Lower leg skin (tissue), 4 donors: ENCODE measurements around the gene TAF15. TPM values are rescaled to one million over a fixed set of nuclear protein-coding genes. Genes with fewer than 3 reads are reported as not detected.

Experiments
- DNase-seq, 2 donors: peaks; one replicate each; pipeline ENCODE4 v3.0.0-alpha.2; 2019; ENCODE audit warnings: low spot score in 2 of 2
- H3K4me3 ChIP-seq: fragments of 200-600 bp; sonication (generic); 2 replicates; pipeline ENCODE4 v1.5.1; 2017; ENCODE audit warnings: mild to moderate bottlenecking, low read depth; ENCODE audit not compliant: poor library complexity, severe bottlenecking
- POLR2A ChIP-seq, 2 donors: fragments of 450-650 bp; IDR thresholded peaks; one replicate each; pipeline ENCODE4 v1.6.1; 2016 to 2017; ENCODE audit warnings: antibody characterized with exemption in 2 of 2, mild to moderate bottlenecking in 1 of 2, moderate library complexity in 1 of 2
- WGBS, 2 donors: methylation state at CpG; one replicate each; pipeline ENCODE4 v1.1.5; 2018; 5-methylcytosine and 5-hydroxymethylcytosine counted together
- intact Hi-C: fragments of 100-400 bp; cut with DNase I; formaldehyde crosslinking; loops from one replicate; pipeline ENCODE4 v1.15.0; 2023; ENCODE audit warnings: low total_unique reads
- total RNA-seq, 4 donors: library from RNA; depleted of rRNA; stranded (reverse); fragments of >200 nt; gene quantifications; one replicate each; pipeline ENCODE4 v1.1.0, GENCODE V29; 2016
- TF ChIP-seq, protein P1 (sequence below), 3 donors: fragments of 450-650 bp; IDR thresholded peaks; one replicate each; pipeline ENCODE4 v1.5.1; 2016; ENCODE audit warnings: antibody characterized with exemption in 3 of 3, mild to moderate bottlenecking in 3 of 3, moderate library complexity in 2 of 3

TAF15 gene
- total RNA-seq, 4 donors from 2014 or later: 39.0 to 79.0 (median 60.0) TPM

DNA sequence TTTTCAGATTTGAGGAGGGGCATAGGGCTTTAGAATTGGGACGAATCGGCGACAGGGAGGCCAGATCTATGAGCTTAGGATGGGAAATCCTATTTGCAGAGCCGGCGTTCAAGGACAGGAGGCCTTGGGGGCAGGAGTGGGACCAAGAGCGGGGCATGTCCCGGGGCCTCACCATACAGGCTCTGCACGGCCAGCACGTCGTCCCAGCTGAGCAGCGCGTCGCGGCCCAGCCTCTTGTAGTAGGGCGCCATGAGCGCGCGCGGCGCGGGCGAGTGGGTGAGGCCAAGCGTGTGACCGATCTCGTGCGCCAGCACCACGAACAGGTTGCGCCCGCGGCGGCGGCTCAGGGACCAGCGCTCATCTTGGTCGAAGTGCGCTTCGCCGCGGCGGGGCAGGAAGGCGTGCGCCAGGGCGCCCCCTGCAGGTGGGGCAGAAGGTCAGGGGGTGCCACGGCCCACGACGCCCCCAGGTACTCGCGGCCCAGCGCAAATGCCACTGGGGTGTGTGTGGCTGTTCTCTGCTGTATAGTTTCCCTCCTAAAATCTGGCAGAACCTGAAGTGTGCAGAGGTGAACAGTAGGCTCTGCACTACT is 39.3 kb upstream of the TAF15 start:
- no peak overlapping the region for H3K4me3 ChIP-seq
- intact Hi-C loops: no loop called here
- no peak for TF ChIP-seq POLR2A (IDR thresholded peaks at IDR 0.05)
- TF ChIP-seq, protein P1, sequence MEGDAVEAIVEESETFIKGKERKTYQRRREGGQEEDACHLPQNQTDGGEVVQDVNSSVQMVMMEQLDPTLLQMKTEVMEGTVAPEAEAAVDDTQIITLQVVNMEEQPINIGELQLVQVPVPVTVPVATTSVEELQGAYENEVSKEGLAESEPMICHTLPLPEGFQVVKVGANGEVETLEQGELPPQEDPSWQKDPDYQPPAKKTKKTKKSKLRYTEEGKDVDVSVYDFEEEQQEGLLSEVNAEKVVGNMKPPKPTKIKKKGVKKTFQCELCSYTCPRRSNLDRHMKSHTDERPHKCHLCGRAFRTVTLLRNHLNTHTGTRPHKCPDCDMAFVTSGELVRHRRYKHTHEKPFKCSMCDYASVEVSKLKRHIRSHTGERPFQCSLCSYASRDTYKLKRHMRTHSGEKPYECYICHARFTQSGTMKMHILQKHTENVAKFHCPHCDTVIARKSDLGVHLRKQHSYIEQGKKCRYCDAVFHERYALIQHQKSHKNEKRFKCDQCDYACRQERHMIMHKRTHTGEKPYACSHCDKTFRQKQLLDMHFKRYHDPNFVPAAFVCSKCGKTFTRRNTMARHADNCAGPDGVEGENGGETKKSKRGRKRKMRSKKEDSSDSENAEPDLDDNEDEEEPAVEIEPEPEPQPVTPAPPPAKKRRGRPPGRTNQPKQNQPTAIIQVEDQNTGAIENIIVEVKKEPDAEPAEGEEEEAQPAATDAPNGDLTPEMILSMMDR (IDR thresholded peaks at IDR 0.05): no peak
- no peak for DNase-seq
- WGBS, 2 donors: 92 to 95% methylated on average over 40 to 48 of the region's 48 CpGs

DNA sequence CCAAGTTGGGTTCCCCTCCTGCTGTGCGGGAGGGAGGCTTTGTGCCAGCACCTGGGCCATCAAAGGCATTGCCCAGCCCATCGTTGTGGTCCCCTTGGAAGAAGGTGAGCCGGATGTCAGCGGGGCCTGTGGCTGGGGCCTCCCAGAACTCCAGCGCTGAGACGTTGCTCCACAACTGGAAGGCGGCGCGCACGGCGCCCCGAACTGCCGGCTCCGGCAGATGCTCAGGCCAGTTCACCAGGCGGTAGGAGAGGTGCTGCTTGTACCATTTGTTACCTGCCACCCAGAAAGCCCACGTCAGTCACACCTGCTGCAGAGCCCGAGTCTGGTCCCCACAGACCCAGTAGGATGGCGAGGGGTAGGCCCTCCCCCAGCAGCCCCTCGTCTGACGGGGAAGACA is 36.2 kb upstream of the TAF15 start:
- TF ChIP-seq, protein P1 (IDR thresholded peaks at IDR 0.05): no peak
- no peak for TF ChIP-seq POLR2A (IDR thresholded peaks at IDR 0.05)
- WGBS, 2 donors: 65 to 80% methylated on average over 13 to 20 of the region's 20 CpGs
- no peak for DNase-seq
- intact Hi-C loops: no loop called here
- no peak overlapping the region for H3K4me3 ChIP-seq

DNA sequence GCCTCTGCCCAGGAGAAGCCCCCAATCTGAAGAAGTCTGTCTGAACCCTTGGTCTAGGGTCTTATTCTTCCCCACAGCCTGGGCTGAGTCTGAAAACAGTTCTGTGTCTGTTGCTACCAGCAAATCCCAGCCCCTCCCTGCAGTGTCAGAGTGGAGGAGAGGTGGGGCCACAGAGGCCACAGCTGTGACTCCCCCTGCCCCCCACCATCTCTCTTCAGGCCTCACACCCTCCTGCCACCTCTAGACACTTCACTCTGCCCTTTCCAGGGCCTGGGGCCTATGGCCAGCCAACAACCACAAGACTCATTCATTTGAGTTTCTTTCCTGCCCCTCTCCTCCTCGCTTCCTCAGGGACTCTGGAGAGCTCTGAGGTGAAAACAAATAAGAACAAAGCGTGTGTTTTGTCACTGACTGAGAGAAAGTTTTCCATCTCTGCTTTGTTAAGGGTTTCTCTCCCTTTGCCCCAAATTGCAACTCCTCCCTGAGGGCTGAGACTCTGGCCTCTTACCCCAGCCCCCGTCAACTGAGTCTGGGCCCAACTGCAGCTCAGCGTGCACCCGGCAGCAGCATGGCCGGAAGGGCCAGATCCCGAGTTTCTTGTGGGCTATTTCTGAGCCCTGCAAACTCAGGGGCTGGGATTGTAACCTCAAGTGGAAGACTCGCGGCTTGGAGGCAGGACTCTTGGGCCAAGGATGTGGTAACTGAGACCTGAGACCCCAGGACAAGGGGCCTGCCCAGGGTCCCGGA is 35.4 kb upstream of the TAF15 start:
- intact Hi-C loops: no loop called here
- DNase-seq: no peak

DNA sequence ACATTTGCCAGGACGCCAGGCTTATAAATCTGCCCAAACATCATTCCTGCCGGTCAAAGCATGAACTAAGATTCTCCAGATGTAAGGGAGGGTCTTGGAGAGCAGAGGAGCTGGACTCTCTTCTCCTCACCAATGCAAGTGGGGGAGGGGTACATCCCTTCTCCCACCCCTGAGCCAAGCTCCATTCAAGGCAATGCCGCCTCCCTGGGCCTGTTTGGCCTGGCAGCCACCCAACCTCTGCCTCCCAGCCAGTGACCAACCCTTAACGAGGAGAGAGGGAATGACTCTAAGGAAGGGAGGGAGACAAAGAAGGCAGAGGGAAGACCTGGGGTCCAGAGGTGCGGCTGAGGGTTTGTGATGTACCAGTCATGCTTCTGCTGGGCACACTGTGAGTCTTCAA is 34.8 kb upstream of the TAF15 start:
- DNase-seq: no peak
- 38 to 40% methylated on average over 5 of the region's 5 CpGs for WGBS, 2 donors
- intact Hi-C loops: no loop called here
- H3K4me3 ChIP-seq: no peak overlapping the region
- no peak for TF ChIP-seq POLR2A (IDR thresholded peaks at IDR 0.05)
- TF ChIP-seq, protein P1 (IDR thresholded peaks at IDR 0.05): no peak

More for the DNA sequence above, 35.4 kb upstream of the TAF15 start:
- TF ChIP-seq, protein P1 (IDR thresholded peaks at IDR 0.05): no peak
- no peak for TF ChIP-seq POLR2A (IDR thresholded peaks at IDR 0.05)
- H3K4me3 ChIP-seq: no peak overlapping the region
- WGBS, 2 donors: 48 to 62% methylated on average over 8 to 9 of the region's 10 CpGs

DNA sequence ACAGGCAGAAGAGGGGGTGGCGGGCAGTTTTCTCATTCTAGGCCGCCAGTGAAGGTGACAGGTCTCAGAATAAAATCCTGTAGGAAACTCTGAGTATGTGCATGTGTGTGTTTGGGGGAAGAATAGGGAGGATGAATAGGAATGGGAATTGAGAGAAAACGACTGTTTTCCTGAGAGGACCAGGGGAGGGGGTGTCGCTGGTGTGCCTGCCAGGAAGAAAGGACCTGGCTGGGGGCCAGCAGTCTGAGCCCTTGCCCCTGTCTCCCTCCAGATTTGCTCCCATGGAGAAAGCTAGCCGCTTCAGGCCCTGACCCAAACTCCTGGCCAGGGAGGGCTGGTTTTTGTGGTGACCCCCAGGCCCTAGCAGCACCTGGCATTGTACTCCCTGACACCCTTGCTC is 34.2 kb upstream of the TAF15 start:
- DNase-seq: no peak
- H3K4me3 ChIP-seq: no peak overlapping the region
- WGBS, 2 donors: 68 to 71% methylated on average over 5 of the region's 5 CpGs
- TF ChIP-seq, protein P1 (IDR thresholded peaks at IDR 0.05): no peak
- no peak for TF ChIP-seq POLR2A (IDR thresholded peaks at IDR 0.05)
- intact Hi-C loops: no loop called here
